GM19438 (cell line): ENCODE results near the gene CCL4L2.
"Not testable (repeated sequence)": the region's sequence is repeated elsewhere in the genome, so short reads cannot be mapped to it uniquely, and the experiment has no call there.

Experiments used
- ATAC-seq: cut with Tn5 transposase; IDR thresholded peaks from one replicate; pipeline ENCODE4 v1.9.1; 2021; ENCODE audit warnings: low read depth; ENCODE audit not compliant: unreplicated experiment

CCL4L2 gene

DNA sequence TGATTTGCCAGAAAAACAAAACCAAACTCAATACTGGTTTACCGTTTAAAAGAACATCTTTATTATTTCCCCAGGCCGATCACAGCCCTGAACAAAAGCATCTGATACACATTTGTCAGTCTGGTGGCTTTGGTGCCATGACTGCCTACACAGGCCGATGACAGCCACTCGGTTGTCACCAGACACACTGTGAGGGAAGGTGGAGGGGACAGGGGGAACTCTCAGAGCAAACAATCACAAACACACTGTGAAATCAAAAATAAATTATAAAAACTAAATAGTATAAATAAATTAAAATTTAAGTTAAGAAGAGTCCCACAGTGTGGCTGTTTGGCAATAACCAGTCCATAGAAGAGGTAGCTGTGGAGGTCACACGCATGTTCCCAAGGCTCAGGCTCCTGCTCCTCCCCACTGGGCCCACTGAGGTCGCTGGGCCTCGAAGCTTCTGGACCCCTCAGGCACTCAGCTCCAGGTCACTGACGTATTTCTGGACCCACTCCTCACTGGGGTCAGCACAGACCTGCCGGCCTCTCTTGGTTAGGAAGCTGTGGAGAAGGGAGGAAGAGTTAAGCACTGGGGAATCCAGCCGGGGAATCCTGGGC, 15.9 kb upstream of the CCL4L2 start:
- not testable (repeated sequence) for ATAC-seq

- ATAC-seq, result no peak
These were observed 15.3 kb upstream of the CCL4L2 start for GRCh38 chr17:36195434-36196130.

- ATAC-seq, result no peak
These were observed 14.8 kb upstream of the CCL4L2 start for GRCh38 chr17:36196131-36196486.

DNA sequence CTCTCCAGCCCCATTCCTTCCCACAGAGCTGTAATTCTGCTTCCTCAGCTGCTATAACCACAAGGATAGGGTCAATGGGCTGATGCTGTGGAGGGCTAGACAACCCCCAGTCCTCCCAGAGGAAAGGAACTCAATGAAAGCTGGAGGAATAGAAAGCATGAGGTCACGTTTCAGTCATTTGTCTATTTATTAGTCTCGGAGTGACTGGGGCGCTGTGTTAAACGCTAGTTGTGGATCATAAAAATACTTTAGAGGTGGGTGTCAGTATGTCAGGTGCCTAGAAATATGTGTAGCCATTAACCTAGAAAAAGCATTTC, 13.5 kb upstream of the CCL4L2 start:
- ATAC-seq, result peak; percentile 10

- ATAC-seq, result no peak
These were observed 11.9 kb upstream of the CCL4L2 start for GRCh38 chr17:36198831-36199465.

GRCh38 chr17:36201102-36201501, 9.8 kb upstream of the CCL4L2 start:
- not testable (repeated sequence) for ATAC-seq

DNA sequence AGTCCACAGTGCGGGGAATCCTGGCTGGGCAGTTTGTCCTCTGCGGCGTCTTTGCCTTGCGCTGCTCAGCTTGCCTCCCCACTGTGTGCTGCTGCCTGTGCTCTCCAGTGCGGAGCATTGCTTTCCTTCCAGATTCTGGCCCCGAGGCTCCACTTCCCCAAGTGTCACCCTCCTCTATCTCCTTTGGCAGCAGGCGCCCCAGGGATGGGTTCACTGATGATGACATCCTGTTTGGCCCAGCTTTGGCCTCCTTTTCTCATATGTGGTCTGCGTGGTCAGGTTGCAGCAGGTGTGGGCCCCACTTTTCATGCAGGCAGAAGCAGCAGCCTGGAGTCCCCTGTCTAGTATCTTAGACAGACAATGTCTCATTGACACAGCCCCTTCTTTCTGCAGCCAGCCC, 9.4 kb upstream of the CCL4L2 start:
- ATAC-seq, result not testable (repeated sequence)

- no peak for ATAC-seq
These were observed 7.5 kb upstream of the CCL4L2 start for GRCh38 chr17:36203335-36203734.

DNA sequence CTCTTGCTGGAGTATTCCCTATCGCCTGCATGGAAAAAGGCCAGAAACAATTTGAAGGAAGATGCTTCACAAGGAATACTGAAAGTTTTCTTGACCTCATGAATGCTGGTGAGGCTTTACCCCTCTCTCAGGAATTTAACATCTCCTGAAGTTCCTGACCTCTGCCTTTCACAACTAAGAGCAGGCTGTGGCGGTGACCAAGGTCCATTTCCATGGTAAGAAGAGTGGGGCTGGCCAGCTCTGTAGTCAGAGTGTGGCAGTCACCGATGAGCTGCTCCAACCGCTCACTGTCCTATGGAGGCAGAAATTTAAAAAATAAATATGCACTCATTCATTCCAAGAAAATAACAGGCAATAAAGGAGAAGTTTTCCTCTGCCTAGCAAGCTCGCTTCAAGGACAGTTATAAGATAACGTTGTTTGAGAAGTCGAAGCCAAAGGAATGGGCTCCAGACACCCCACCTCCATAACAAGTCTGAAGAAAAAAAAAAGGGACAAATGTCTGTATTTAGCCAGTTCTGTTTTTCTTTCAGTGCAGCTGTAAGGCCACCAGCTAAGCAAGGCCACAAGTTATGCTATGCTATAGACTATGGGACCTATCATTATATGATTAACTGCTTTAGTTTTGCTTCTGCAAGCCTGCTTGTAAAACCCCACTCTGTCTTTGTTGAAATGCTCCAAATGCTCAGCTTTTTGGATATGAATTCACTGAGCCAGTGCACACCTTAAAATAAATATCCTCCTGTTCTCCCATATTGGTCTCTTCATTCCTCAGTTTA, 6.0 kb upstream of the CCL4L2 start:
- ATAC-seq, result no peak

GRCh38 chr17:36205637-36206485, 5.0 kb upstream of the CCL4L2 start:
- ATAC-seq, result no peak

DNA sequence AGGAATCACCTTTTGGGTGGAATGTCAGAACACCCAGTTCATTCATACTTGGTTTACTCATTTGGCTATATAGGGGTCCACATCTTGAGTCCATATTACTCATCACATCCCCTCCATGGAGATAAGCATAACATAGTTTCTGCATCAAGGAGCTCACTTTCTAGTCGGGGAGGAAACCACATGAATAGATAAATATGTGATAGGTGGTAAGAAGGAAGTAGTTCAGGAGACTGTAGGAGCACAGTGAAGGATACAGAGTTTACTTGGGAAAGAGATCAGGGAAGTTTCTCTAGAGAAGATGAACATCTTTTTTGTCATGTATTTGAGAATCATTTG, 4.4 kb upstream of the CCL4L2 start:
- ATAC-seq, result not testable (repeated sequence)

GRCh38 chr17:36207383-36207782, 3.5 kb upstream of the CCL4L2 start:
- ATAC-seq, result not testable (repeated sequence)

DNA sequence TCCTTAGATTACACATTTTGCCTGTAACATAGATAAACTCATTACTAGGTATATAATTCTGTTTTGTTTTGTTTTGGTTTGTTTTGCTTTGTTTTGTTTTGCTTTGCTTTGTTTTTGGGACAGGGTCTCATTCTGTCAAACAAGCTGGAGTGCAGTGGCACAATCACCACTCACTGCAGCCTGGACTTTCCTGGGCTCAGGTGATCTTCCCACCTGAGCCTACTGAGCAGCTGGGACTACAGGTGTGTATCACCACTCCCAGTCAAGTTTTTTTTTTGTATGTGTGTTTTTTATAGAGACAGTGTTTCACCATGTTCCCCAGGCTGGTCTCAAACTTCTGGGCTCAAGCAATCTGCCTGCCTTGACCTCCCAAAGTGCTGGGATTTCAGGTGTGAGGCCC, 1.3 kb upstream of the CCL4L2 start:
- ATAC-seq, result no peak

GRCh38 chr17:36211484-36212271, 815 bp downstream of the CCL4L2 start:
- ATAC-seq, result not testable (repeated sequence)

DNA sequence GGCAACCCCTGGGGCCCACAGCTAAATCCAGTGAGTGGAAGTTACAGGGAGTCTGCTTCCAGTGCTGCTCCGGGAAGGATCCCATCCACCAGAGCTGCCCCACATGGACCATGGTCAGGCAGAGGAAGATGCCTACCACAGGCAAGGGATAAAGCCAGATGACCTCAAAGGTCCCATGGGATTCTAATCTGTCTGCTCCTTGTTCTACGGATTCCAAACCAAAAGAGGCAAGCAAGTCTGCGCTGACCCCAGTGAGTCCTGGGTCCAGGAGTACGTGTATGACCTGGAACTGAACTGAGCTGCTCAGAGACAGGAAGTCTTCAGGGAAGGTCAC, 1.4 kb downstream of the CCL4L2 start:
- ATAC-seq, result no peak

- ATAC-seq, result no peak
These were observed 2.1 kb downstream of the CCL4L2 start for GRCh38 chr17:36212966-36213365.

DNA sequence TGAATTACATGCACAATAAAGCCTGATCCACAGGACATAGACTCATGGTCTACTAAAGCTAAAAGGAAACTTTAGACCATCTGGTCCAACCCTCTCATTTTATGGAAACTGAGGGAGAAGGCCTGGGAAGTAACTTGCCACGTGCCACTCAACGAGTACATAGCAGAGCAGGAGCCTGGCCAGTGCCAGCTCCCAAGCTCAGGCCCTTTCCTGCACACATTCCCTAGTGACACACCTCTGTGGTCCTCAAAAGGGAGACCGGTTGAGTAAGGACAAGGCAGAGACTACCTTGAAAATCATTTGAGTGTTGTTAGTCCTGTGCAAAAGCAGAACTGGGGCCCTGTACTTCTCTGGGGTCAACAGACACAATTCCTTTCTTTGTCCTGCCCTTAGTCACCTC, 2.8 kb downstream of the CCL4L2 start:
- no peak for ATAC-seq

GRCh38 chr17:36214918-36215317, 4.1 kb downstream of the CCL4L2 start:
- ATAC-seq, result no peak

DNA sequence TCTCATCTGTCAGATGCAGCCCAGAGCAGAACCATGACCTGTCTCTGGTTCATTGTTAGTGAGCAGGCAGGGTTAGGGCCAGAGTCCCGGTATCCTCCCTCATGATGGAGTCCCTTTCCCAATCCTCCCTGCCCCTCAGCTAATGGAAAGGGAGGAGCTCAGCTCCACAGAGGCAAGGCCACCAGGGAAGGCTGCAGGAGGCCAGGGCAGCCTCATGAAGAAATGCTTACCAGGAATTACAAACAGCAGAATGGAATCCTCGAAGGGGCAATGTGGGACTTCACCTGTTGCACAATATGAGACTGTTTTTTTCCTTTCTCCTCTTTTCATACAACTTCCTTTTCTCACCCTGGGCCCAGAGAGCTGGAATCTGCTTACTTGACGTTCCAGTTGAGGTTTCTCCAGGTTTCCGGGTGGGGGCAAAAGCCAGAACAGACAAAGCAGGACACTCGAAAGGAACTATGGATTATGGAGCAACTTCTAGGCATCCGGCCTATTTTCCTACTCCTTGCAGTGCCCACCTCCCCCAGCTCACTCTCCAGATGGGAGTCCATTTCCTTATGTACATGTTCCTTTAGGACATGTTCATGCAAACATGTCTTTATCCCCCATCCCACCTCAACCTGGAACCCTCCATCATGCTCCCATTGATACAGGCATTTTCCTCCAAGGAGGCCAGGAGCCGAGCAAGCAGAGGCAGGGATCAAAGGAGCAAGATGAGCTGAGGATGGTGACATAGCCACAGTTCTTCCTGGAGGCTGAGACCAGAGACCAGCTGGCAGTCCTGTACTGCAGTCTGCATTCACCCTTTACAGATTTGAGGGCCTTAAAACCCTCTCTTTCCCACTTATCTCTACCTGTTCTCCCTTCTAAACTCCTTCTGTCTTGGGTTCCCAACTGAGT, 4.8 kb downstream of the CCL4L2 start:
- not testable (repeated sequence) for ATAC-seq
